ENCODE data around the gene CDK5. TPM values are rescaled to one million over a fixed set of nuclear protein-coding genes. Genes with fewer than 3 reads are reported as not detected.

The CDK5 gene
- total and polyA plus RNA-seq, 9 of the 15 experiments (the other 6 are each of a cell fraction or from before 2014, with no cell fraction given): 3.2 to 38.0 (median 27.5) TPM

DNA sequence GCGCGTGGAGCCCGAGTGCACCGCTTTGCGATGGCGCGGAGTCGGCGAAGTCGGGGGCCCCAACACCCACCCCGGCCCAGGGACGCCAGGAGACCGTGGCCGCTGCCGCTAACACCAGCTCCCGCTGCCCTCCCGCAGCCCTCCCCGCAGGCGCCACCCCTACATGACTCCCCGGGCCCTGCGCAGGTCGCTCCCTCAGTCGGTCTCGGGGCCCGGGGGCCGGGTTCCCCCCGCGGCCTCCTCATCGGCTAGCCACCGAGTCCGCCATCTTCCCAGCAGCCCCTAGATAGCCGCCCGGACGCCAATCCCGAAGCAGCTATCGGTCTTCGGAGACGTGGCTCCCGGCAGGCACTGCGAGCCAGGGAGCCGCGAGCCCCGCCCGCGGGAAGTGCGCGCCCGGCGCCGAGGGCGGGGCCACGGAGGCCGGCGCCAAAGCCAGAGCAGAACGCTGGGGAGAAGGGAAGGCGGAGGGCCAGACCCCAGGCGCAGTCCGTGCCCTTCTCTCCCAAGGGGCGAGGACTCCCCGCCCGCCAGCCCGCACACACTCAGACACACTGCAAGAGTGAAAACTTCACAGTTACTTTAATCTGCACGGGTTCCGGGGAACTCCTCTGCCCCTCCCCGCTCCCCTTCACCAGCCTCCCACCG, 22.9 kb upstream of the CDK5 start, which contains the start of gene FASTK (continued):
- TF ChIP-seq, protein P1, sequence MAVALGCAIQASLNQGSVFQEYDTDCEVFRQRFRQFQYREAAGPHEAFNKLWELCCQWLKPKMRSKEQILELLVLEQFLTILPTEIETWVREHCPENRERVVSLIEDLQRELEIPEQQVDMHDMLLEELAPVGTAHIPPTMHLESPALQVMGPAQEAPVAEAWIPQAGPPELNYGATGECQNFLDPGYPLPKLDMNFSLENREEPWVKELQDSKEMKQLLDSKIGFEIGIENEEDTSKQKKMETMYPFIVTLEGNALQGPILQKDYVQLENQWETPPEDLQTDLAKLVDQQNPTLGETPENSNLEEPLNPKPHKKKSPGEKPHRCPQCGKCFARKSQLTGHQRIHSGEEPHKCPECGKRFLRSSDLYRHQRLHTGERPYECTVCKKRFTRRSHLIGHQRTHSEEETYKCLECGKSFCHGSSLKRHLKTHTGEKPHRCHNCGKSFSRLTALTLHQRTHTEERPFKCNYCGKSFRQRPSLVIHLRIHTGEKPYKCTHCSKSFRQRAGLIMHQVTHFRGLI (CRISPR knock-in tag; IDR thresholded peaks at IDR 0.05): no peak
- TF ChIP-seq TOE1 (IDR thresholded peaks at IDR 0.05; ENCODE audit: borderline replicate concordance) (no peak), TOE1 (CRISPR knock-in tag; IDR thresholded peaks at IDR 0.05; ENCODE audit: borderline replicate concordance, low read depth) (no peak), SP2 (IDR thresholded peaks at IDR 0.05; ENCODE audit: extremely low read depth, low read depth, low read length, poor library complexity, severe bottlenecking) (no peak), NEUROD1 (IDR thresholded peaks at IDR 0.05; ENCODE audit: borderline replicate concordance, low read depth, low read length, partially characterized antibody) (peak; percentile 82), MEIS2 (IDR thresholded peaks at IDR 0.05; ENCODE audit: partially characterized antibody) (peak; percentile 84), POLR2AphosphoS5 (IDR thresholded peaks at IDR 0.05; ENCODE audit: control insufficient read depth, insufficient read depth, low read depth, low read length) (peak; percentile 89), ZNF316 (IDR thresholded peaks at IDR 0.05) (no peak), ZNF589 (CRISPR knock-in tag; IDR thresholded peaks at IDR 0.05; ENCODE audit: low read depth) (no peak), ELF1 (tag; IDR thresholded peaks at IDR 0.05) (no peak), MBD2 (IDR thresholded peaks at IDR 0.05; ENCODE audit: borderline replicate concordance, low read depth) (peak; percentile 75), SMAD2 (IDR thresholded peaks at IDR 0.05; ENCODE audit: low read depth, low read length) (no peak), POLR3G (IDR thresholded peaks at IDR 0.05; ENCODE audit: extremely low read depth, insufficient read length, insufficient replicate concordance) (no peak)
- TF ChIP-seq, protein P2, sequence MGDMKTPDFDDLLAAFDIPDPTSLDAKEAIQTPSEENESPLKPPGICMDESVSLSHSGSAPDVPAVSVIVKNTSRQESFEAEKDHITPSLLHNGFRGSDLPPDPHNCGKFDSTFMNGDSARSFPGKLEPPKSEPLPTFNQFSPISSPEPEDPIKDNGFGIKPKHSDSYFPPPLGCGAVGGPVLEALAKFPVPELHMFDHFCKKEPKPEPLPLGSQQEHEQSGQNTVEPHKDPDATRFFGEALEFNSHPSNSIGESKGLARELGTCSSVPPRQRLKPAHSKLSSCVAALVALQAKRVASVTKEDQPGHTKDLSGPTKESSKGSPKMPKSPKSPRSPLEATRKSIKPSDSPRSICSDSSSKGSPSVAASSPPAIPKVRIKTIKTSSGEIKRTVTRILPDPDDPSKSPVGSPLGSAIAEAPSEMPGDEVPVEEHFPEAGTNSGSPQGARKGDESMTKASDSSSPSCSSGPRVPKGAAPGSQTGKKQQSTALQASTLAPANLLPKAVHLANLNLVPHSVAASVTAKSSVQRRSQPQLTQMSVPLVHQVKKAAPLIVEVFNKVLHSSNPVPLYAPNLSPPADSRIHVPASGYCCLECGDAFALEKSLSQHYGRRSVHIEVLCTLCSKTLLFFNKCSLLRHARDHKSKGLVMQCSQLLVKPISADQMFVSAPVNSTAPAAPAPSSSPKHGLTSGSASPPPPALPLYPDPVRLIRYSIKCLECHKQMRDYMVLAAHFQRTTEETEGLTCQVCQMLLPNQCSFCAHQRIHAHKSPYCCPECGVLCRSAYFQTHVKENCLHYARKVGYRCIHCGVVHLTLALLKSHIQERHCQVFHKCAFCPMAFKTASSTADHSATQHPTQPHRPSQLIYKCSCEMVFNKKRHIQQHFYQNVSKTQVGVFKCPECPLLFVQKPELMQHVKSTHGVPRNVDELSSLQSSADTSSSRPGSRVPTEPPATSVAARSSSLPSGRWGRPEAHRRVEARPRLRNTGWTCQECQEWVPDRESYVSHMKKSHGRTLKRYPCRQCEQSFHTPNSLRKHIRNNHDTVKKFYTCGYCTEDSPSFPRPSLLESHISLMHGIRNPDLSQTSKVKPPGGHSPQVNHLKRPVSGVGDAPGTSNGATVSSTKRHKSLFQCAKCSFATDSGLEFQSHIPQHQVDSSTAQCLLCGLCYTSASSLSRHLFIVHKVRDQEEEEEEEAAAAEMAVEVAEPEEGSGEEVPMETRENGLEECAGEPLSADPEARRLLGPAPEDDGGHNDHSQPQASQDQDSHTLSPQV (IDR thresholded peaks at IDR 0.05): no peak
- TF ChIP-seq, protein P3, sequence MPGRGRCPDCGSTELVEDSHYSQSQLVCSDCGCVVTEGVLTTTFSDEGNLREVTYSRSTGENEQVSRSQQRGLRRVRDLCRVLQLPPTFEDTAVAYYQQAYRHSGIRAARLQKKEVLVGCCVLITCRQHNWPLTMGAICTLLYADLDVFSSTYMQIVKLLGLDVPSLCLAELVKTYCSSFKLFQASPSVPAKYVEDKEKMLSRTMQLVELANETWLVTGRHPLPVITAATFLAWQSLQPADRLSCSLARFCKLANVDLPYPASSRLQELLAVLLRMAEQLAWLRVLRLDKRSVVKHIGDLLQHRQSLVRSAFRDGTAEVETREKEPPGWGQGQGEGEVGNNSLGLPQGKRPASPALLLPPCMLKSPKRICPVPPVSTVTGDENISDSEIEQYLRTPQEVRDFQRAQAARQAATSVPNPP (IDR thresholded peaks at IDR 0.05; ENCODE audit: borderline replicate concordance, insufficient read depth, insufficient read length): no peak
- TF ChIP-seq, protein P4, sequence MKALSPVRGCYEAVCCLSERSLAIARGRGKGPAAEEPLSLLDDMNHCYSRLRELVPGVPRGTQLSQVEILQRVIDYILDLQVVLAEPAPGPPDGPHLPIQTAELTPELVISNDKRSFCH (CRISPR knock-in tag; IDR thresholded peaks at IDR 0.05): no peak
- TF ChIP-seq, protein P4 (tag; IDR thresholded peaks at IDR 0.05): peak; percentile 31; the same call in 1 of the 2 replicates

Data from K562 (cell line).